SK-N-SH (cell line): Measurements from ENCODE around the gene SERPINA3. TPM values are rescaled to one million over a fixed set of nuclear protein-coding genes. Genes with fewer than 3 reads are reported as not detected.

Experiments used
- CTCF ChIA-PET: fragments of 300-600, 350-600 bp; formaldehyde crosslinking; extraction: SDS; loops from one replicate; lab custom pipeline; 2021; lab: Yijun Ruan, JAX
- POLR2A ChIA-PET: fragments of 350-600 bp; sonication (Branson Sonifier 250); formaldehyde crosslinking; extraction: SDS; loops from one replicate; lab custom pipeline; 2020; ENCODE audit warnings: antibody characterized with exemption, inconsistent platforms; lab: Yijun Ruan, JAX
- DNase-seq: peaks from one replicate; pipeline ENCODE4 v3.0.0; 2012
- H2AFZ ChIP-seq: fragments of 200-600 bp; sonication (generic); 2 replicates; pipeline ENCODE4 v1.8.1; 2016; ENCODE audit warnings: antibody characterized with exemption, mild to moderate bottlenecking, low read depth
- H3F3A ChIP-seq: fragments of 200-600 bp; sonication (generic); replicated peaks from 2 replicates; pipeline ENCODE3; 2016; ENCODE audit warnings: antibody characterized with exemption, mild to moderate bottlenecking; ENCODE audit not compliant: insufficient read depth
- H3K27ac ChIP-seq, 2 experiments: fragments of 200-500 bp in 1 of 2; fragments of 200-600 bp in 1 of 2; sonication (Bioruptor generic) in 1 of 2; sonication (generic), shearing (Covaris generic) in 1 of 2; 2 replicates each; pipeline versions ENCODE4 v1.5.1 to v1.6.1; 2014 to 2016; ENCODE audit warnings: low read depth in 2 of 2, inconsistent platforms in 1 of 2, low read length in 1 of 2, mild to moderate bottlenecking in 1 of 2, mixed read lengths in 1 of 2
- H3K27me3 ChIP-seq: fragments of 200-600 bp; sonication (generic), shearing (Covaris generic); 2 replicates; pipeline ENCODE4 v1.6.1; 2016; ENCODE audit warnings: mixed run types; ENCODE audit not compliant: insufficient read depth
- H3K36me3 ChIP-seq, 2 experiments: fragments of 200-500 bp in 1 of 2; fragments of 200-600 bp in 1 of 2; sonication (Bioruptor generic) in 1 of 2; sonication (generic) in 1 of 2; replicated peaks in 1 of 2; 2 replicates each; pipeline versions ENCODE3 to v1.5.1; 2014 to 2016; ENCODE audit warnings: low read length in 1 of 2, mild to moderate bottlenecking in 1 of 2; ENCODE audit not compliant: insufficient read depth in 2 of 2, control insufficient read depth in 1 of 2
- H3K4me1 ChIP-seq, 2 experiments: fragments of 200-500 bp in 1 of 2; fragments of 200-600 bp in 1 of 2; sonication (Bioruptor generic) in 1 of 2; sonication (generic), shearing (Covaris generic) in 1 of 2; 2 replicates each; pipeline versions ENCODE4 v1.5.1 to v1.6.1; 2014 to 2016; ENCODE audit warnings: low read depth in 1 of 2, low read length in 1 of 2, mixed run types in 1 of 2; ENCODE audit not compliant: insufficient read depth in 2 of 2, control insufficient read depth in 1 of 2
- H3K4me2 ChIP-seq: fragments of 200-600 bp; sonication (generic), shearing (Covaris generic); 2 replicates; pipeline ENCODE4 v1.6.1; 2017; ENCODE audit warnings: mixed run types
- H3K4me3 ChIP-seq, 2 experiments: fragments of 200-500 bp in 1 of 2; fragments of 200-600 bp in 1 of 2; sonication (Bioruptor generic) in 1 of 2; sonication (generic), shearing (Covaris generic) in 1 of 2; 2 replicates each; pipeline versions ENCODE4 v1.5.1 to v1.8.1; 2014 to 2016; ENCODE audit warnings: low read depth in 2 of 2, inconsistent platforms in 1 of 2, low read length in 1 of 2, mild to moderate bottlenecking in 1 of 2, mixed read lengths in 1 of 2, moderate library complexity in 1 of 2
- H3K79me2 ChIP-seq: fragments of 200-600 bp; sonication (generic); 2 replicates; pipeline ENCODE4 v1.8.1; 2017; ENCODE audit warnings: mild to moderate bottlenecking; ENCODE audit not compliant: insufficient read depth
- H3K9ac ChIP-seq: fragments of 200-600 bp; sonication (generic); 2 replicates; pipeline ENCODE4 v1.6.1; 2017; ENCODE audit warnings: mixed run types
- H3K9me2 ChIP-seq: fragments of 200-600 bp; sonication (generic); 2 replicates; pipeline ENCODE4 v1.6.1; 2017; ENCODE audit warnings: mixed run types
- H3K9me3 ChIP-seq: fragments of 200-600 bp; sonication (generic); 2 replicates; pipeline ENCODE4 v1.6.1; 2017; ENCODE audit warnings: mixed run types, mild to moderate bottlenecking, moderate library complexity
- H4K20me1 ChIP-seq: fragments of 200-600 bp; sonication (generic); 2 replicates; pipeline ENCODE4 v1.6.1; 2017; ENCODE audit warnings: mild to moderate bottlenecking, mixed run types; ENCODE audit not compliant: insufficient read depth
- ELF1 ChIP-seq: IDR thresholded peaks from 2 replicates; pipeline ENCODE4 v1.4.0; 2012
- EP300 ChIP-seq, 2 experiments: IDR thresholded peaks; 2 replicates each; pipeline versions ENCODE4 v1.4.0 to v1.6.1; 2012; ENCODE audit warnings: borderline replicate concordance in 1 of 2, low read depth in 1 of 2, low read length in 1 of 2
- MEF2A ChIP-seq: IDR thresholded peaks from 2 replicates; pipeline ENCODE4 v1.4.0; 2012; ENCODE audit warnings: low read depth, borderline replicate concordance
- MXI1 ChIP-seq: IDR thresholded peaks from 2 replicates; pipeline ENCODE4 v1.6.1; 2012; ENCODE audit warnings: mild to moderate bottlenecking, low read depth, low read length, improper control_type of control experiment
- NRF1 ChIP-seq: IDR thresholded peaks from 2 replicates; pipeline ENCODE4 v1.6.1; 2012; ENCODE audit warnings: low read depth, mild to moderate bottlenecking, low read length
- POLR2AphosphoS5 ChIP-seq: IDR thresholded peaks from 2 replicates; pipeline ENCODE4 v1.6.1; 2012; ENCODE audit warnings: low read depth, low read length
- REST ChIP-seq: IDR thresholded peaks from 2 replicates; pipeline ENCODE4 v1.6.1; 2012; ENCODE audit warnings: mild to moderate bottlenecking, low read depth, low read length, moderate library complexity
- RXRA ChIP-seq: IDR thresholded peaks from 2 replicates; pipeline ENCODE4 v1.4.0; 2012; ENCODE audit warnings: low read depth, mild to moderate bottlenecking, borderline replicate concordance
- SIN3A ChIP-seq: IDR thresholded peaks from 2 replicates; pipeline ENCODE4 v1.6.1; 2012; ENCODE audit warnings: low read depth, mild to moderate bottlenecking, low read length, moderate library complexity, borderline replicate concordance
- SMC3 ChIP-seq: IDR thresholded peaks from 2 replicates; pipeline ENCODE4 v1.6.1; 2012; ENCODE audit warnings: low read depth, low read length, improper control_type of control experiment
- TAF1 ChIP-seq: IDR thresholded peaks from 2 replicates; pipeline ENCODE4 v1.6.1; 2012; ENCODE audit warnings: low read depth, mild to moderate bottlenecking, low read length, moderate library complexity, borderline replicate concordance
- TCF12 ChIP-seq: IDR thresholded peaks from 2 replicates; pipeline ENCODE4 v1.4.0; 2012
- USF1 ChIP-seq: IDR thresholded peaks from 2 replicates; pipeline ENCODE4 v1.4.0; 2012; ENCODE audit warnings: low read depth, borderline replicate concordance
- YY1 ChIP-seq: IDR thresholded peaks from 2 replicates; pipeline ENCODE4 v1.4.0; 2012; ENCODE audit warnings: low read depth, mild to moderate bottlenecking
- WGBS: methylation state at CpG from one replicate; pipeline ENCODE4 v1.1.6; 2017; ENCODE audit warnings: low lambda C conversion rate; 5-methylcytosine and 5-hydroxymethylcytosine counted together
- polyA plus RNA-seq, 3 experiments: library from polyadenylated mRNA; depleted of rRNA; stranded (reverse); fragments of >200 nt; gene quantifications; 2 replicates each; pipeline ENCODE4 v1.2.3, GENCODE V29; 2012
- TF ChIP-seq, protein P1 (sequence below): IDR thresholded peaks from 2 replicates; pipeline ENCODE4 v1.4.0; 2012; ENCODE audit warnings: low read depth, borderline replicate concordance
- TF ChIP-seq, protein P2 (sequence below): fragments of 150-350 bp; IDR thresholded peaks from 2 replicates; pipeline ENCODE4 v1.6.1; 2017; ENCODE audit warnings: antibody characterized with exemption, low read length, low read depth, borderline replicate concordance

SERPINA3 gene
- polyA plus RNA-seq, 1 of the 3 experiments (the other 2 are of a cell fraction): 0.25 TPM

- Histone ChIP-seq H2AFZ (no peak overlapping the region), H4K20me1 (no peaks in the 10 kb centered on the region), H3F3A (no peaks in the 10 kb centered on the region), H3K4me2 (no peak overlapping the region), H3K9ac (no peak overlapping the region), H3K36me3 (no peaks in the 10 kb centered on the region), H3K27ac (no peak overlapping the region), H3K9me3 (no peaks in the 10 kb centered on the region), H3K27me3 (no peaks in the 10 kb centered on the region; the same call in 1 of the 2 replicates), H3K9me2 (no peaks in the 10 kb centered on the region), H3K79me2 (no peaks in the 10 kb centered on the region), H3K4me1 (no peaks in the 10 kb centered on the region), H3K4me3 (no peak overlapping the region)
- CTCF ChIA-PET: interaction anchor here (1.3 kb wide), 1 partner anchor 93 kb away, joined by 3 read pairs; no protein-coding TSS in a partner anchor
- TF ChIP-seq, protein P1, sequence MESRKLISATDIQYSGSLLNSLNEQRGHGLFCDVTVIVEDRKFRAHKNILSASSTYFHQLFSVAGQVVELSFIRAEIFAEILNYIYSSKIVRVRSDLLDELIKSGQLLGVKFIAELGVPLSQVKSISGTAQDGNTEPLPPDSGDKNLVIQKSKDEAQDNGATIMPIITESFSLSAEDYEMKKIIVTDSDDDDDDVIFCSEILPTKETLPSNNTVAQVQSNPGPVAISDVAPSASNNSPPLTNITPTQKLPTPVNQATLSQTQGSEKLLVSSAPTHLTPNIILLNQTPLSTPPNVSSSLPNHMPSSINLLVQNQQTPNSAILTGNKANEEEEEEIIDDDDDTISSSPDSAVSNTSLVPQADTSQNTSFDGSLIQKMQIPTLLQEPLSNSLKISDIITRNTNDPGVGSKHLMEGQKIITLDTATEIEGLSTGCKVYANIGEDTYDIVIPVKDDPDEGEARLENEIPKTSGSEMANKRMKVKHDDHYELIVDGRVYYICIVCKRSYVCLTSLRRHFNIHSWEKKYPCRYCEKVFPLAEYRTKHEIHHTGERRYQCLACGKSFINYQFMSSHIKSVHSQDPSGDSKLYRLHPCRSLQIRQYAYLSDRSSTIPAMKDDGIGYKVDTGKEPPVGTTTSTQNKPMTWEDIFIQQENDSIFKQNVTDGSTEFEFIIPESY: no peak
- no peak for TF ChIP-seq POLR2AphosphoS5
- no peak for TF ChIP-seq EP300 (IDR thresholded peaks at IDR 0.05; ENCODE audit: borderline replicate concordance in 1 of 2, low read depth in 1 of 2, low read length in 1 of 2)
- no peak for TF ChIP-seq YY1
- TF ChIP-seq RXRA: no peak
- TF ChIP-seq USF1: no peak
- TF ChIP-seq, protein P2, sequence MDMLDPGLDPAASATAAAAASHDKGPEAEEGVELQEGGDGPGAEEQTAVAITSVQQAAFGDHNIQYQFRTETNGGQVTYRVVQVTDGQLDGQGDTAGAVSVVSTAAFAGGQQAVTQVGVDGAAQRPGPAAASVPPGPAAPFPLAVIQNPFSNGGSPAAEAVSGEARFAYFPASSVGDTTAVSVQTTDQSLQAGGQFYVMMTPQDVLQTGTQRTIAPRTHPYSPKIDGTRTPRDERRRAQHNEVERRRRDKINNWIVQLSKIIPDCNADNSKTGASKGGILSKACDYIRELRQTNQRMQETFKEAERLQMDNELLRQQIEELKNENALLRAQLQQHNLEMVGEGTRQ: no peak
- no peak for TF ChIP-seq SMC3
- 16% methylated on average over 1 of the region's 1 CpG for WGBS
- POLR2A ChIA-PET: no interaction called here
- no peak for DNase-seq
Observed at GRCh38 chr14:94635154-94635553, 23.0 kb downstream of the SERPINA3 start.

- H3K4me2 ChIP-seq: no peak overlapping the region
- 31% methylated on average over 2 of the region's 2 CpGs for WGBS
Observed at GRCh38 chr14:94636744-94637412, 24.7 kb downstream of the SERPINA3 start.

More at GRCh38 chr14:94636744-94637412, 24.7 kb downstream of the SERPINA3 start:
- Histone ChIP-seq H3K4me1 (no peaks in the 10 kb centered on the region), H3K9me3 (no peaks in the 10 kb centered on the region), H3K27me3 (no peaks in the 10 kb centered on the region; the same call in 1 of the 2 replicates), H3K4me3 (no peak overlapping the region), H3K9ac (no peak overlapping the region), H3K79me2 (no peaks in the 10 kb centered on the region), H4K20me1 (no peaks in the 10 kb centered on the region), H3F3A (no peaks in the 10 kb centered on the region), H2AFZ (no peak overlapping the region), H3K27ac (no peak overlapping the region), H3K9me2 (no peaks in the 10 kb centered on the region), H3K36me3 (no peaks in the 10 kb centered on the region)
- DNase-seq: no peak
- CTCF ChIA-PET: no interaction called here
- TF ChIP-seq ELF1 (no peak), TCF12 (no peak), NRF1 (no peak), REST (no peak), MEF2A (no peak), SIN3A (no peak), MXI1 (no peak), TAF1 (no peak), POLR2AphosphoS5 (no peak)
- POLR2A ChIA-PET: no interaction called here
